Smooth muscle cell (in vitro differentiated cells): ENCODE data around the gene DNAJC4. TPM values are rescaled to one million over a fixed set of nuclear protein-coding genes. Genes with fewer than 3 reads are reported as not detected.

Experiments used
- DNase-seq: peaks from one replicate; lab custom pipeline; 2025; ENCODE audit not compliant: unreplicated experiment; lab: John Stamatoyannopoulos, UW
- H2AFZ ChIP-seq: fragments of 200-600 bp; sonication (generic); 2 replicates; pipeline ENCODE4 v1.6.0; 2016; ENCODE audit warnings: antibody characterized with exemption, low read depth, mild to moderate bottlenecking
- H3F3A ChIP-seq: fragments of 200-600 bp; sonication (generic); 2 replicates; pipeline ENCODE4 v1.6.0; 2017; ENCODE audit warnings: antibody characterized with exemption, low read depth
- H3K27ac ChIP-seq: fragments of 200-600 bp; sonication (generic); 2 replicates; pipeline ENCODE4 v1.5.1; 2016; ENCODE audit warnings: low read depth, mild to moderate bottlenecking
- H3K27me3 ChIP-seq: fragments of 200-600 bp; sonication (generic); 2 replicates; pipeline ENCODE4 v1.6.1; 2016; ENCODE audit warnings: low read depth, mild to moderate bottlenecking
- H3K36me3 ChIP-seq: fragments of 200-600 bp; sonication (generic); 2 replicates; pipeline ENCODE4 v1.5.1; 2016; ENCODE audit warnings: low read depth
- H3K4me1 ChIP-seq: fragments of 200-600 bp; sonication (generic); 2 replicates; pipeline ENCODE4 v1.5.1; 2016; ENCODE audit warnings: low read depth
- H3K4me2 ChIP-seq: fragments of 200-600 bp; sonication (generic); 2 replicates; pipeline ENCODE4 v1.6.0; 2016; ENCODE audit warnings: mild to moderate bottlenecking
- H3K4me3 ChIP-seq: fragments of 200-600 bp; sonication (generic); 2 replicates; pipeline ENCODE4 v1.5.1; 2016; ENCODE audit warnings: mild to moderate bottlenecking
- H3K79me2 ChIP-seq: fragments of 200-600 bp; sonication (generic); 2 replicates; pipeline ENCODE4 v1.6.0; 2016; ENCODE audit warnings: low read depth, mild to moderate bottlenecking
- H3K9ac ChIP-seq: fragments of 200-600 bp; sonication (generic); 2 replicates; pipeline ENCODE4 v1.6.0; 2016; ENCODE audit warnings: low read depth
- H3K9me3 ChIP-seq: fragments of 200-600 bp; sonication (generic); replicated peaks from 2 replicates; pipeline ENCODE4 v1.5.1; 2016; ENCODE audit warnings: low read depth
- H4K20me1 ChIP-seq: fragments of 200-600 bp; sonication (generic); 2 replicates; pipeline ENCODE4 v1.6.0; 2016; ENCODE audit warnings: low read depth
- CTCF ChIP-seq: fragments of 200-600 bp; sonication (generic); IDR thresholded peaks from 2 replicates; pipeline ENCODE4 v1.5.1; 2017; ENCODE audit warnings: borderline replicate concordance, mild to moderate bottlenecking, antibody characterized with exemption; ENCODE audit not compliant: insufficient read depth, poor library complexity, severe bottlenecking
- WGBS: methylation state at CpG from one replicate; pipeline ENCODE4 v1.1.7; 2016; ENCODE audit warnings: low lambda C conversion rate; 5-methylcytosine and 5-hydroxymethylcytosine counted together
- polyA plus RNA-seq: library from polyadenylated mRNA; unstranded; fragments of >200 nt; fragmentation: Nextera tagmentation; extraction: Ambion mirVana; gene quantifications from 2 replicates; pipeline ENCODE4 v1.2.1, GENCODE V29; 2016
- total RNA-seq: library from RNA; depleted of rRNA; stranded (reverse); fragments of >200 nt; gene quantifications from 2 replicates; pipeline ENCODE4 v1.2.3, GENCODE V29; 2014

DNAJC4 gene
- total and polyA plus RNA-seq, 2 experiments from 2014 or later, result 14.5 to 78.5 TPM

GRCh38 chr11:64210301-64211020 lies 19.9 kb upstream of the DNAJC4 start:
- H2AFZ ChIP-seq, result no peak overlapping the region
- WGBS, result 96% methylated on average over 24 of the region's 24 CpGs
- no peak for TF ChIP-seq CTCF

DNA sequence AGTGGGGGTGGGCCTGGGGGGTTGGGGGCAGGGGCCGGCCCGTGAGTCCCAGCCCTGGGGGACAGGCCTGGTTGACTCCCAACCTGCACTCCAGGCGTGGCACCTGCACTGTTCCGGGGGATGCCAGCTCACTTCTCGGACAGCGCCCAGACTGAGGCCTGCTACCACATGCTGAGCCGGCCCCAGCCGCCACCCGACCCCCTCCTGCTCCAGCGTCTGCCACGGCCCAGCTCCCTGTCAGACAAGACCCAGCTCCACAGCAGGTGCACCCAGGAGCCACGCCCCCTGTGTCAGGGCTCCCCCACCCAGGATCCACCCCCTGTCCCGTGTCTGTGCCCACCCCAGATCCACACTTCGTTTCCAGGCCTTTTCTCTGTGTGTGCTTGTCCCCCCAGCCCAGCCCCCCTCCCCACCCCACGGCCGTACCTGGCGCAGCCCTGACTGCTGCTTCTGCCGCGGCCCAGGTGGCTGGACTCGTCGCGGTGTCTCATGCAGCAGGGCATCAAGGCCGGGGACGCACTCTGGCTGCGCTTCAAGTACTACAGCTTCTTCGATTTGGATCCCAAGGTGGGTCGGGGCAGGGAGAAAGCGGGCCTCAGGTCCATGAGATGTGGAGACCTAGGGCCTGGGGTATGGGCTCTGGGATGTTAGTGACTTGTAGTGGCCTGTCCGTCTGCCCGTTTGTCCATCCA lies 19.0 kb upstream of the DNAJC4 start:
- H3K9me3 ChIP-seq, result no peaks in the 10 kb centered on the region
- no peak for TF ChIP-seq CTCF
- H3K79me2 ChIP-seq, result no peaks in the 10 kb centered on the region
- H3K4me1 ChIP-seq, result no peaks in the 10 kb centered on the region
- 91% methylated on average over 25 of the region's 30 CpGs for whole genome bisulfite sequencing
- H3K27ac ChIP-seq, result no peak overlapping the region
- H3F3A ChIP-seq, result no peaks in the 10 kb centered on the region
- DNase-seq, result no peak
- no peak overlapping the region for H3K4me2 ChIP-seq
- H3K36me3 ChIP-seq, result no peaks in the 10 kb centered on the region
- no peaks in the 10 kb centered on the region for H4K20me1 ChIP-seq
- H2AFZ ChIP-seq, result no peak overlapping the region
- H3K4me3 ChIP-seq, result no peak overlapping the region
- no peaks in the 10 kb centered on the region for H3K27me3 ChIP-seq
- no peak overlapping the region for H3K9ac ChIP-seq

More at GRCh38 chr11:64210301-64211020, 19.9 kb upstream of the DNAJC4 start:
- H3K79me2 ChIP-seq, result no peaks in the 10 kb centered on the region
- H3K4me2 ChIP-seq, result no peak overlapping the region
- H4K20me1 ChIP-seq, result no peaks in the 10 kb centered on the region
- no peak overlapping the region for H3K4me3 ChIP-seq
- no peaks in the 10 kb centered on the region for H3K9me3 ChIP-seq
- no peaks in the 10 kb centered on the region for H3K36me3 ChIP-seq
- DNase-seq, result no peak
- no peaks in the 10 kb centered on the region for H3F3A ChIP-seq
- no peak overlapping the region for H3K9ac ChIP-seq
- H3K27ac ChIP-seq, result no peak overlapping the region
- no peaks in the 10 kb centered on the region for H3K4me1 ChIP-seq
- no peaks in the 10 kb centered on the region for H3K27me3 ChIP-seq

GRCh38 chr11:64216879-64217278 lies 13.5 kb upstream of the DNAJC4 start:
- H3K4me1 ChIP-seq, result no peaks in the 10 kb centered on the region
- no peaks in the 10 kb centered on the region for H4K20me1 ChIP-seq
- no peaks in the 10 kb centered on the region for H3K36me3 ChIP-seq
- H3K9ac ChIP-seq, result no peak overlapping the region
- TF ChIP-seq CTCF, result no peak
- no peak for DNase-seq
- no peaks in the 10 kb centered on the region for H3F3A ChIP-seq
- no peaks in the 10 kb centered on the region for H3K27me3 ChIP-seq
- no peaks in the 10 kb centered on the region for H3K9me3 ChIP-seq
- H3K27ac ChIP-seq, result no peak overlapping the region
- H3K4me3 ChIP-seq, result no peak overlapping the region
- 93% methylated on average over 6 of the region's 6 CpGs for WGBS
- H3K79me2 ChIP-seq, result no peaks in the 10 kb centered on the region
- H2AFZ ChIP-seq, result no peak overlapping the region
- no peak overlapping the region for H3K4me2 ChIP-seq
